ENCODE results near the gene C10orf95.

- TF ChIP-seq CTCF (IDR thresholded peaks at IDR 0.05 in 8 of 11, conservative IDR thresholded peaks at IDR 0.05 in 3 of 11), result no peak
- TF ChIP-seq POLR2AphosphoS5 (IDR thresholded peaks at IDR 0.05), result no peak
- no peak for TF ChIP-seq POLR2A (IDR thresholded peaks at IDR 0.05)
Observed at GRCh38 chr10:102426803-102427287, 24.5 kb downstream of the C10orf95 start.

All from spleen (tissue), 7 donors.